Osteoblast (primary cell): Measurements from ENCODE around the gene NDE1. TPM values are rescaled to one million over a fixed set of nuclear protein-coding genes. Genes with fewer than 3 reads are reported as not detected.

Experiments
- DNase-seq: peaks from one replicate; pipeline ENCODE4 v3.0.0; 2011; ENCODE audit warnings: low spot score, mixed read lengths; ENCODE audit not compliant: insufficient read length; ENCODE audit errors: missing footprints
- H2AFZ ChIP-seq: 2 replicates; pipeline ENCODE4 v1.6.0; 2011; ENCODE audit warnings: mild to moderate bottlenecking, low read length
- H3K27ac ChIP-seq: 2 replicates; pipeline ENCODE4 v1.5.1; 2011; ENCODE audit warnings: mild to moderate bottlenecking, low read depth, low read length, moderate library complexity
- H3K27me3 ChIP-seq: 2 replicates; pipeline ENCODE4 v1.6.0; 2012; ENCODE audit warnings: mild to moderate bottlenecking, control low read depth, inconsistent platforms, low read length, moderate library complexity; ENCODE audit not compliant: insufficient read depth
- H3K36me3 ChIP-seq: 2 replicates; pipeline ENCODE4 v1.5.1; 2011; ENCODE audit warnings: mild to moderate bottlenecking, low read length, control low read depth, moderate library complexity; ENCODE audit not compliant: insufficient read depth
- H3K4me1 ChIP-seq: 2 replicates; pipeline ENCODE4 v1.5.1; 2011; ENCODE audit warnings: mild to moderate bottlenecking, low read length, control low read depth, moderate library complexity; ENCODE audit not compliant: insufficient read depth
- H3K4me2 ChIP-seq: 2 replicates; pipeline ENCODE4 v1.6.0; 2011; ENCODE audit warnings: mild to moderate bottlenecking, low read length; ENCODE audit not compliant: insufficient read depth
- H3K4me3 ChIP-seq: fragments of 200-600 bp; sonication (generic); 3 replicates; pipeline ENCODE4 v1.5.1; 2012; ENCODE audit warnings: mild to moderate bottlenecking, low read length, inconsistent platforms; ENCODE audit not compliant: insufficient read depth
- H3K79me2 ChIP-seq: 2 replicates; pipeline ENCODE4 v1.6.0; 2012; ENCODE audit warnings: mild to moderate bottlenecking, low read length, control low read depth, inconsistent platforms; ENCODE audit not compliant: insufficient read depth
- H3K9me3 ChIP-seq: 2 replicates; pipeline ENCODE4 v1.5.1; 2011; ENCODE audit warnings: low read depth, low read length, control low read depth
- H4K20me1 ChIP-seq: 2 replicates; pipeline ENCODE4 v1.6.0; 2012; ENCODE audit warnings: mild to moderate bottlenecking, low read length, control low read depth; ENCODE audit not compliant: insufficient read depth
- total RNA-seq: library from RNA; depleted of rRNA; stranded (reverse); fragments of >200 nt; gene quantifications from 2 replicates; pipeline ENCODE4 v1.2.3, GENCODE V29; 2012
- TF ChIP-seq, protein P1 (sequence below): IDR thresholded peaks from 2 replicates; pipeline ENCODE4 v1.5.1; 2011; ENCODE audit warnings: mild to moderate bottlenecking, low read depth, low read length, moderate library complexity; ENCODE audit errors: extremely low read depth

The NDE1 gene
- total RNA-seq, 1 donor, result 31.5 TPM

- no peaks in the 10 kb centered on the region for H3K27me3 ChIP-seq
- DNase-seq, result no peak
- no peak overlapping the region for H3K4me2 ChIP-seq
- no peaks in the 10 kb centered on the region for H4K20me1 ChIP-seq
- no peaks in the 10 kb centered on the region for H3K9me3 ChIP-seq
- no peaks in the 10 kb centered on the region for H3K79me2 ChIP-seq
- no peak overlapping the region for H3K27ac ChIP-seq
- no peak overlapping the region for H3K4me3 ChIP-seq
- H3K4me1 ChIP-seq, result no peaks in the 10 kb centered on the region
- H3K36me3 ChIP-seq, result no peaks in the 10 kb centered on the region
- TF ChIP-seq, protein P1, sequence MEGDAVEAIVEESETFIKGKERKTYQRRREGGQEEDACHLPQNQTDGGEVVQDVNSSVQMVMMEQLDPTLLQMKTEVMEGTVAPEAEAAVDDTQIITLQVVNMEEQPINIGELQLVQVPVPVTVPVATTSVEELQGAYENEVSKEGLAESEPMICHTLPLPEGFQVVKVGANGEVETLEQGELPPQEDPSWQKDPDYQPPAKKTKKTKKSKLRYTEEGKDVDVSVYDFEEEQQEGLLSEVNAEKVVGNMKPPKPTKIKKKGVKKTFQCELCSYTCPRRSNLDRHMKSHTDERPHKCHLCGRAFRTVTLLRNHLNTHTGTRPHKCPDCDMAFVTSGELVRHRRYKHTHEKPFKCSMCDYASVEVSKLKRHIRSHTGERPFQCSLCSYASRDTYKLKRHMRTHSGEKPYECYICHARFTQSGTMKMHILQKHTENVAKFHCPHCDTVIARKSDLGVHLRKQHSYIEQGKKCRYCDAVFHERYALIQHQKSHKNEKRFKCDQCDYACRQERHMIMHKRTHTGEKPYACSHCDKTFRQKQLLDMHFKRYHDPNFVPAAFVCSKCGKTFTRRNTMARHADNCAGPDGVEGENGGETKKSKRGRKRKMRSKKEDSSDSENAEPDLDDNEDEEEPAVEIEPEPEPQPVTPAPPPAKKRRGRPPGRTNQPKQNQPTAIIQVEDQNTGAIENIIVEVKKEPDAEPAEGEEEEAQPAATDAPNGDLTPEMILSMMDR, result no peak
- no peak overlapping the region for H2AFZ ChIP-seq
Measured at GRCh38 chr16:15749985-15750384, 99.9 kb downstream of the NDE1 start.

GRCh38 chr16:15751940-15752339 lies 101.9 kb downstream of the NDE1 start:
- Histone ChIP-seq H3K27ac (no peak overlapping the region), H3K4me1 (no peaks in the 10 kb centered on the region), H3K36me3 (no peaks in the 10 kb centered on the region), H3K4me3 (no peak overlapping the region), H3K9me3 (no peaks in the 10 kb centered on the region), H3K4me2 (no peak overlapping the region), H3K27me3 (no peaks in the 10 kb centered on the region), H3K79me2 (no peaks in the 10 kb centered on the region), H2AFZ (no peak overlapping the region), H4K20me1 (no peaks in the 10 kb centered on the region)
- TF ChIP-seq, protein P1, result no peak
- DNase-seq, result no peak

DNA sequence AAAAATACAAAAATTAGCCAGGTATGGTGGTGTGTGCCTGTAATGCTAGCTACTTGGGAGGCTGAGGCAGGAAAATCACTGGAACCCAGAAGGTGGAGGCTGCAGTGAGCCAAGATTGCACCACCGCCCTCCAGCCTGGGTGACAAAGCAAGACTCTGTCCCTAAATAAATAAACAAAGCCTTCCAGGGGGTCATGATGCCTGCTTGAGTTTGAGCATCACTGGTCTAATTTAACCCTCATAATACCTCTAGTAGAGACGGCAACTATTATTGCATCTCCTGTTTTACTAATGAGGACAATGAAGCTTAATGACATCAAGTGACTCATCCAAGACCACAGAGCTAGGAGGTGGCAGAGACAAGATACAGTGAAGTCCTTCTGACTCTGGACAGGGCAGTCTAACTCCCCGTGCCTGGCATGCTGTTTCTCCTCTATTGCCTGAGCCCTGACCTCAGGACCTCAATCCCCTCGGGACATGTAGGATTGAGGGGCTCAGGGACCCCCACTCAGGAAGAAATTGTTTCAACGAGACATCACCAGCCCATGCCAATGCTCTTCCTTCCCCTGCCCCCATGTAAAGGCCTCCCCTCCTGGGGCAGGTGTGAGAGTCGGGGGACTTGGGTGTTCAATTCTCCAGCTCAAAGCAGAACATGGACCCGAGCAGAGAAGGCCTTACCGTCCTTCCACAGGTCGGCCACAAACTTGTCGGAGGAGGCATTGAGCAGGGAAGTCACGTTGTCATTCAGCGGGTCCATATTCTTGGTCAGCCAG lies 102.9 kb downstream of the NDE1 start:
- no peak for DNase-seq
- H3K4me2 ChIP-seq, result no peak overlapping the region
- no peak overlapping the region for H2AFZ ChIP-seq
- no peaks in the 10 kb centered on the region for H3K36me3 ChIP-seq
- H3K4me3 ChIP-seq, result no peak overlapping the region
- H3K27me3 ChIP-seq, result no peaks in the 10 kb centered on the region
- TF ChIP-seq, protein P1, result no peak
- H3K27ac ChIP-seq, result no peak overlapping the region
- no peaks in the 10 kb centered on the region for H3K4me1 ChIP-seq
- H3K79me2 ChIP-seq, result no peaks in the 10 kb centered on the region
- no peaks in the 10 kb centered on the region for H3K9me3 ChIP-seq
- no peaks in the 10 kb centered on the region for H4K20me1 ChIP-seq

DNA sequence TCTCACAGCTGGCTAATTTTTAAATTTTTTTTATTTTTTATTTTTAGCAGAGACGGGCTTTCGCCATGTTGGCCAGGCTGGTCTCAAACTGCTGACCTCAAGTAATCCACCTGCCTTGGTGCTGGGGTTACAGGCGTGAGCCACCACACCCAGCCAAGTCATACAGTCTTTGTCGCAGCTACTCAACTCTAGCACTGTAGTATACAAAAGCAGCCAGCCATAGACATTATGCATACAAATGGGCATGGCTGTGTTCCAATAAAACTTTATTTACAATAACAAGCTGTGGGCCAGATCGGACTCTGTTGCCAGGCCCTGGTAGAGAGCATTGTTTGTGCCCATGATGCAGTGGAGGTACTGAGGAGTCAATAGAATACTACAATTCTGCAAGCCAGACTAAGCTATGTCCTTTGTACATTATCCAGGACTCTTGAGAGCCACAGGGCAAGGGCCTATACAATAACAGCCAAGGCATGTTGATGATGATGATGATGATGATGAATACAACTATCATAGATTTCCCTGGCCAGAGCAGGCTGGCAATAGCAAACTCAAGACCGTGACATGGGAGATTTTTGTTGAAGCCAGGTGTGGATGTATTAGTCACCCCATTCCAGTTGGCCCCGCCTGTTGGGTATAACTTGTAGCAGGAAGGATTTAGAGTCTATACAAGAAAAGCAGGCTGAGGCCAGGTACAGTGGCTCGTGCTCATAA lies 104.9 kb downstream of the NDE1 start:
- TF ChIP-seq, protein P1, result no peak
- Histone ChIP-seq H3K36me3 (no peaks in the 10 kb centered on the region), H3K27me3 (no peaks in the 10 kb centered on the region), H3K4me1 (no peaks in the 10 kb centered on the region), H3K4me3 (no peak overlapping the region), H3K27ac (no peak overlapping the region), H3K4me2 (no peak overlapping the region), H3K79me2 (no peaks in the 10 kb centered on the region), H3K9me3 (no peaks in the 10 kb centered on the region), H2AFZ (no peak overlapping the region), H4K20me1 (no peaks in the 10 kb centered on the region)
- DNase-seq, result no peak
